GM19438 (cell line): ENCODE results near the gene TTBK1.

ENCODE experiments used
- ATAC-seq: cut with Tn5 transposase; IDR thresholded peaks from one replicate; pipeline ENCODE4 v1.9.1; 2021; ENCODE audit warnings: low read depth; ENCODE audit not compliant: unreplicated experiment

Gene TTBK1

DNA sequence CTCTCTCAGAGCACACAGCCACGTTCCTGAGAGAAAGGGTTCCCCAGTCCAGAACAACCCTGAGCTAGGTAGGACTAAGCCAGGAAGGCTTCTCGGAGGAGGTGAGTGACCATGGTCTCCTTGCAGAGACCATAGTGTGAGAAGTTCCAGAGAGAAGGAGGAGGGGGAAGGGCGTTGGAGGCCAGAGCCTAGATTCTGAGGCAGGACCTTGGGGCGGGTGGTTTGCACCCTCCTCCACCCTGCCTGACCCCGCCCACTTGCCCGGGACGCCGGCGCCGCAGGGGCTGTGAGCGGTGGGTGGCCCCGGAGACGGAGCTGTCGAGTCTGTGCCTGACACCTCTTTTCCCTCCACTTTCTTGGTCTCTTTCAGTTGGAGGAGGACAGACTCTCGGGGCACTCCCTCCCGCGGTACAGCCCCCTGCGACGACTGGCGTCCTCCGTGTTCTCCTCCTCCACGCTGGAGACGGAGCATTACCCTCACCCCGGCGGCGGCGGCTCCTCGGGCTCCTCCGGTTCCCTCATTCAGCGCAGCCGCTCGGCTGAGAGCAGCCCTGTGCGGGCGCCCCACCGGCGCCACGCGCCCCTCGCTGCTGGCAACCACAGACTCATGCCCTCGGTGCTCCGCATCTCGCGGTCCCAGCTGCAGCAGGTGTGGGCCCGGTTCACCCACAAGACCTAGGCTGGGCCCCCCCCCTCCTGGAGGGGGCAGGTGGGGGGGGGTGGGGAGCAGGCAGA is 26.2 kb downstream of the TTBK1 start:
- ATAC-seq: no peak

- ATAC-seq: no peak
Observed at GRCh38 chr6:43271103-43271815, 28.0 kb downstream of the TTBK1 start.

GRCh38 chr6:43271944-43272343 is 28.7 kb downstream of the TTBK1 start:
- no peak for ATAC-seq

DNA sequence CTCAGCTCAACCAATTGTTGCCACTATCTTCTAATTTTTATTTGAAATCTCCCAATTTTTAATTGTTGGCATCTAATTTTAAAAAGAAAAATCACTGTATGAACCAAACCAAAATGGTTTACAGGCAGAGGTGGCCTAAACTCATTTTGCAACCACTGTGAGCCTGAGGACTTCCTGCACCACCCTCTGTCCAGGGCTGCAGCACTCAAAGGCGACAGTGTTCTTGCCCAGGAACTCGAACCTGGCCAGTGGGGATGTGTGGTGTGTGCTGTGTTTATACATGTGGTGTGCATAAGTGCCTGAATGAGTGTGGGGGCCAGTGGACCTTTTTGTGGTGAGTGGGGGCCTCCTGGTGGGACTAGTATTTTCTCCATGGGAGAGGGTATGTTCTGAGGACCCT is 30.4 kb downstream of the TTBK1 start:
- no peak for ATAC-seq

DNA sequence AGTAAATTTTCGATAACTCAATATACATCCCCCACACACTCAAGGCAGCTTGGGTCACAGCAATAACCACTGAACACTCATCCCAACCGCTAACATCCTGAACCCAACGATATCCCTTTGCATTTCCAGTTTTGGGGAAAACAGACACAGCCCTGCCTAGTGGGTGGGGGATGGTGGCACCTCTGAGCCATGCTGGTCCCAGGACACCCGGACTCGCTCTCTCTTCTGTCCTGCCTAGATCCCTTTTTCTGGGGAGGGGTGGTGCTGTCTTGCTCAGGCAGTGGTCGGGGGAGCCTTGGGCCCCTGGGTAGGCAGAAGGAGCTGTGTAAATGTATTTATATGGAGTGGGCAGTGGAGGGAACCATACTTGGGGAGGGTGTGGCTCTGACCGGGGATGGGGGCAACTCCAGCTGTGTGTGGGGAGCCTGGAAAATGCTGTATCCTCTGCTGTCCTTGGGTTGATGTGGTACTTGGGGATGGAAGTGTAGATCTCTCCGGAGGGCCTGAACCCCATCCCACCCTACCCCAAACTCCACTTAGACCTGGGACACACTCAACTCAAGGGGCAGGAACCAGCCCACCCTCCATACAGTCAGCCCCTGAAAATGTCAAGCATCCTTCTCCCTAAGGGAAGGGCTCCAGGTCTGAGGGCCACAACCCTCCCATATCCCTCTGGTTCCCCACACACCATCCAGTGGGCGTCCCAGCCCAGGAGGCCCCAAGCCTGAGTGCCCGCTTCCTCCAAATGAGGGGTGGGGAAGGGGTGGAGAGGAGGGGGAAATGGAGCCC is 31.0 kb downstream of the TTBK1 start:
- ATAC-seq: no peak

DNA sequence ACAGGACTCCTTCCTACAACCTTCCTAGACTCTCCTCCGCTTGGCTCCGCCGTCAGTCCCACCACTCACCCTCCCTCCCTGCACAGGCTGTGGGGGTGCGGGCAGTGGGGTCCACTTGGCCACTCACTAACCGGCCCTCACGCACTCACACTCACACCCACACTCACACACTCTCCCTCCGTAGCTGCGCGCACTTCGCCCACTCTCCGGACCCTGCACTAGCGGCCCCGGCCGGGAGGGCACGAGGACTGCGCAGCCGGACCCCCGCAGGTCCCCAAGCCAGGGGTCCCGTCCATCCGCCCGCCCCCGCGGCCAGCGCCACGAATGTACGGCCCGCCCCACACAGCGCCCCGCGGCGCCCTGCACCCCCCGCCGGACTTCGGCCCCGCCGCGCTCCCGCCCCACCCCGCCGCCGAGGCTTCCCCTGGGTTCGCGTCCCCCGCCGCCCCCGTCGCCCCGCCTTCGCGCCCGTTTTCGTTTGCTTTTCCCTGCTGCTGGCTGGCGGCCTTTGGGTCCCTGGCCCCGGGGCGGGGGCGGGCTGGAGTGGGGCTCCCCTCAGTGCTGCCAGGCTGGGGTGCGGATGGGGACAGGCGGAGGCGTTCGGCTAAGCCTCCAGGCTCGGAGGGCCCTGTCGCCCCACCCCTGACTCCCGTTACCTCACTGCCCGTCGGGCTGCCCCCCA is 31.8 kb downstream of the TTBK1 start:
- ATAC-seq: no peak

GRCh38 chr6:43275801-43276576 is 32.7 kb downstream of the TTBK1 start:
- ATAC-seq: no peak

- no peak for ATAC-seq
Observed at GRCh38 chr6:43276577-43277305, 33.5 kb downstream of the TTBK1 start.

DNA sequence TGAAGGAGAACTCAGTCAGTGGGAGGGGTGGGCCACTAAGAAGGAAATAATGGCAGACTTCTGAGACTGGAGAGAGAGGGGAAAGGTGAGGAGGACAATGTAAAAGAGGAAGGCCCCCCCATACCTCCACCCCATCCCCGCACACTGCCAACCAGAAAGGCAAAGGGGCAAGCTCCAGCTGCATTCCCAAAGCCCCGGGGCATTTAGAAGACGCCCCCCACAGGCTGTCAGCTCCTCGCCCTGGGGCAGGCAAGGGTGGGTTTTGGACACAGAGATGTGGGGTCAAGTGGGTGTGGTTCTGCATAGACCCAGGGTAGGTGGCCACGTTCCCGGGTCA is 34.0 kb downstream of the TTBK1 start:
- no peak for ATAC-seq

- no peak for ATAC-seq
Observed at GRCh38 chr6:43277643-43278523, 34.6 kb downstream of the TTBK1 start.

GRCh38 chr6:43278524-43279078 is 35.3 kb downstream of the TTBK1 start:
- ATAC-seq: no peak

GRCh38 chr6:43280234-43280633 is 37.0 kb downstream of the TTBK1 start:
- no peak for ATAC-seq

- no peak for ATAC-seq
Observed at GRCh38 chr6:43282060-43282459, 38.8 kb downstream of the TTBK1 start.

GRCh38 chr6:43282636-43283513 is 39.6 kb downstream of the TTBK1 start:
- no peak for ATAC-seq

GRCh38 chr6:43283514-43283901 is 40.2 kb downstream of the TTBK1 start:
- no peak for ATAC-seq

DNA sequence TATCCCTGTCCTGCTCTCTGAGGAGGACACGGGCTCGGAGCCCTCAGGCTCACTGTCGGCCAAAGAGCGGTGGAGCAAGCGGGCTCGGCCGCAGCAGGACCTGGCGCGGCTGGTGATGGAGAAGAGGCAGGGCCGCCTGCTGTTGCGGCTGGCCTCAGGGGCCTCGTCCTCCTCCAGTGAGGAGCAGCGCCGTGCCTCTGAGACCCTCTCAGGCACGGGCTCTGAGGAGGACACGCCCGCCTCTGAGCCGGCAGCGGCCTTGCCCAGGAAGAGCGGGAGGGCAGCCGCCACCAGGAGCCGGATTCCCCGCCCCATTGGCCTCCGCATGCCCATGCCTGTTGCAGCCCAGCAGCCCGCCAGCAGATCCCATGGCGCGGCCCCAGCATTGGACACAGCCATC is 40.6 kb downstream of the TTBK1 start:
- no peak for ATAC-seq

DNA sequence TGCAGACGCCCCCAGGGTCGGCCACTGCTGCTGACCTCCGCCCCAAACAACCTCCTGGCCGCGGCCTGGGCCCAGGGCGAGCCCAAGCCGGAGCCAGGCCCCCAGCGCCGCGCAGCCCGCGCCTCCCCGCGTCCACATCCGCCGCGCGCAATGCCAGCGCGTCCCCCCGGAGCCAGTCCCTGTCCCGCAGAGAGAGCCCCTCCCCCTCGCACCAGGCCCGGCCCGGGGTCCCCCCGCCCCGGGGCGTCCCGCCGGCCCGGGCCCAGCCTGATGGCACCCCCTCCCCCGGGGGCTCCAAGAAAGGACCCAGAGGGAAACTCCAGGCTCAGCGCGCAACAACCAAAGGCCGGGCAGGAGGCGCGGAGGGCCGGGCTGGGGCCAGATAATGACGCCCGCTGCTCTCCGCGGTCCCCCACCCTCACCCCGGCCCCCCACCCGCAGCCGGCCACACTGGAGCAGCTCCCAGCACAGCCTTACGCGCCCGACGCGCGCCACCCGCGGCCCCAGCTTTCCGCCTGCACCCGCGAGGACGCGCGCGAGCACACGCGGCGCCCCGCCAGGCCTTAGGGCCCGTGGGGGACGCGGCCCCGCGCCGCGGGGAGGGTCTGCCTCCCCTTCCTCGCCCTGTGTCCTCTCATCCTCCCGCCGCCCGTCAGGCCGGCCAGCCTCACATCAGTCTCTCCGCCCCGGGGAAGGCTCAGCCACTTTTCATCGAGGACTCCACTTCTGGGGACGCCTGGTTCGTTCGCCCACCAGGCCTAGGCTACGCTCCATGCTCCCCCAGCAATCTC is 41.9 kb downstream of the TTBK1 start:
- ATAC-seq: no peak
